Right renal cortex interstitium (tissue), 3 donors: Measurements from ENCODE around the gene CACHD1. TPM values are rescaled to one million over a fixed set of nuclear protein-coding genes. Genes with fewer than 3 reads are reported as not detected.
A peak's percentile ranks its signal among the peaks of the same experiment; 100 is the strongest.

Experiments
- DNase-seq, 3 donors: peaks; one replicate each; pipeline ENCODE4 v3.0.0-alpha.2; 2013; ENCODE audit warnings: low read depth in 3 of 3, low spot score in 2 of 3
- polyA plus RNA-seq, 3 donors: library from polyadenylated mRNA; unstranded; fragments of 120-200 nt; gene quantifications; one replicate each; pipeline ENCODE4 v1.2.1, GENCODE V29; 2013; ENCODE audit not compliant: insufficient read length in 3 of 3

CACHD1 gene
- polyA plus RNA-seq, 3 donors = 50.7 to 66.3 (median 56.8) TPM

DNA sequence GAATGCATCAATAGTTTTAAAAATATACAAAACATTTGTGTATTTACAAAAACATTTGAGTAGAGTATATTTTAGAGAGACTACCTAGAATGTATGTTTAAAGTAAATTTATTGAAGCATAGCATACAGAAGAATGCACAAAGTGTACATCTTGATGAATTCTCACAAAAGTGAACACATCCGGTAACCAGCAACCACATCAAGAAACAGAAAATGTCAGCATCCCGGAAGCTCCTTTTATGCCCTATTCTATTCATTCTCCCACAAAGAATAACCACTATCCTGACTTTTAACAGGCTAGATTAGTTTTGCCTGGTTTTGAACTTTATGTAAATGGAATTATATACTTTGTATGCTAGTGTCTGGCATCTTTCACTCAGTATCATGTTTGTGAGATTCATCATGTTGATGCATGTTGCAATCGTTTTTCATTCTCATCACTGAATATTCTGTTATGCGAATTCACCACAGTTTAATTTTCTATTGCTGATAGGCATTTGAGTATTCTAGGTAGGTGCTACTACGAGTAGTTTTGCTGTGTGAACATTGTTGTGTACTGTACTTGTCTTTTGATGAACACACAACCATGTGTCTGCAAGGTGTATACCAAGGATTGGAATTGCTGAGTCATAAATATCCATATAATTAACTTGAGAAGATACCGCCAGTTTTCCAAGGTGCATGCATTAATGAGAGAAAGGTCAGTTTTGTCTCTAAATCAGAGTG lies 75.4 kb downstream of the CACHD1 start:
- DNase-seq = no peak

DNA sequence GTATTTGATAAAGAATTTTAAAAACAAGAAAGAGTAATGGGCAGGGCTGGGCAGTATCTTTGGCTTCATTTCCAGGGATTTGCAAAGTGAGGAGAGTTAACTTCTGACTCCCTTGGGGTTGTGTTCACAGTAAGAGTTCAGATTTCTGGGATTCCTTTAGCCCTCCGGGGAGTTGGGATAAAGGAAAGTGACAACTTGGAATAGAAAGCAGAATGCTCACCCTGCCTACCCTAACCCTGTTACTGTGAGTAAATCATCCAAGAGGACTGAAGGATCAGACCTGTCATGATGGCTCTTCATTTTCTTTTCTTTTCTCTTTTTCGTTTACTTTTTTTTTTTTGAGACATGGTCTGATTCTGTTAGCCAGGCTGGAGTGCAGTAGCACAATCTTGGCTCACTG lies 76.1 kb downstream of the CACHD1 start:
- DNase-seq = no peak

DNA sequence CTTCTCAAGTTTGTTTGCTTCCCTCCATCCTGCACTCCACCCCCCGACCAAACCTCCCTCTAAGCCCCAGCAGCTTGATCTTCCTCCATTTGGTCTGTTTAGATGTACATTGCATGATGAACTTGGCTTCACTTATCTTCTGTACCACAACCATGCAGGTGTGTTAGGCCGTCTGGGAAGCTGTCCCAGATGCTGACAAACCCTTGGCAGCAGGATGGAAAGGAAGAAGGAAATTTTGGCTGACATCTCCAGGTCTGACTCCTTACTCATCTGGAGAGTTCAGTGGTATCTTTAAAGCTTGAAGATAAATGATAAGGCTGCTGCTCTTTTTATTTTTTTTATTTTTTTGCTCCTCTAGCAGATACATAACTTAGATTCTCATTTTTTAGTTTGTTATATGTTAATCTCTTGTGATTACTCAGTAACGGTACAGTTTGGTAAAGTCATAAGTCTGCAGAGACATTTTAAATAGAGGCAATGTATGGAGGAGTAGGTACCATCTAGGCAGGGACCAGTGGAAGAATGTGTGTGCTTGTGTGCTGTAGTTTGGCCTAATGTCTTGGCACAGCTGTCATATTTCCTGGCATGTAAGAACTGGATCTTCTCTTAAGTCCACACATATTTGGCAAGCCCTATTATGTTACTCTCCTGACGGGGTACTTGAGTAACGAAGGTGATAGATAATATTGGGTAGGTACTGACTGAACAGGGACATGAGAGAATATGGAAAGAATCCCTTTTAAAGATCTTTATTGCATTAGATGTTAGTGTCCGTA lies 79.7 kb downstream of the CACHD1 start:
- no peak for DNase-seq

DNA sequence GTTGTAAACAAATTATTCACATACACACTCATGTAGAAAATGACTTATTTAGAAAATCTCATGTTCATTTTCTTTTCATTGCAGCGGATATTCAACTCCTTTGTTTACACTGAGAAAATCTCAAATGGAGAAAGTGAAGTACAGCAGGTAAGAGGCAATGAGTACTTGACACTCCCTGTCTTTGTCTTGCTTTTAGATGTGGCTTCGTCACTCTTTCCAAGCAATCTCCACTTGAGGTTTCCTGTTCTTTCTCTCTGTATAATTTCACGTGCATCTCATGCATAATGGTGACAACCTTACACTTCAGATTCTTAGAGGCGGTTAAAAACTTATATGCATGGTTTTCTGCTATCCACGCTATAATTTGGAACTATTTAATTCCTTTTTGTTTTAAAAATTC lies 80.6 kb downstream of the CACHD1 start:
- no peak for DNase-seq

DNA sequence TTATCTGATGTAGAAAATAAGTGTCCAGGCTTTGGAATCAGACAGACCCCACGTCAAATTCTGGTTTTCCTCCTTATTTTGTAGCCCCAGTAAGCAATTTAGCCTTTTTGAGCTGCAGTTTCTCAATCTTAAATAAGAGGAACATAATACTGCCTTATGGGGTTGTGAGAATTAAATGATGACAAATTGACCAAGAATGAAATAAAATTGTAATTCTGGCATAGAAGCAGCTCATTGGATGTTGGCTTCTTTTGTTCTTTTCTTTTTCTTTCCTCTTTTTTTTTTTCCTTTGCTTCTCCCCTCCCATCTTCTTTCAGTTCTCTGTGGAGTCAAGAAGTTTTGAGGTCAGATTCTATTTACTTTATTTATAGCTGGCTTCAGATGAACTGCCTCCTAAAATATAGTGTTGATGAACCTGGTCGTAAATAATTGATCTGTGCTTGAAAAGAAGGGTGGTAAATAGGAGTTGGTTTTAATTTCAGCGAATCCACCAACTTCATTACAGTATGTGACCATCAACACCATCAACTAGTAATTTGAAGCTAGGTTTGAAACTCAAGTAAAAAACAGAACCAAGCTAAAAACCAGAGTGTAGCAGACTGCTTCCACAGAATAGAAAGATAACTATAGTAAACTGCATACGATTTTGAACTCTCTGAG lies 81.1 kb downstream of the CACHD1 start:
- no peak for DNase-seq

DNA sequence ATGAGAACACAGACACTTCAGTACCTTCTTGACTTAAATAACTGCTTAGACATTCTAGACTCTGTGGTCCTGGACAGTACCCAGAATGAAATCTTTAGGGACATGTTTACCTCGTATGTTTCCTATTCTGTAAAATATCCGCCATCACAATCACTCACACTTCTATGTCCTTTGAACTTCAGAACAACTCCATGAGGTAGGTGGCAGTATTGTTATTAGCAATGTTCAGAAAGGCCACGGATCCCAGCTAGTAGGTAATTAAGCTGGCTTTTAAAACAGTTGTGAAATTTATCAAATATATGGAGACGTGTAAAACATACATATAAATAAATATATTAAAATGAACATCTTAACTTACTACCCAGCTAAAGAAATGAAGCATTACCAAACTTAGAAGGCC lies 83.4 kb downstream of the CACHD1 start:
- DNase-seq = no peak

DNA sequence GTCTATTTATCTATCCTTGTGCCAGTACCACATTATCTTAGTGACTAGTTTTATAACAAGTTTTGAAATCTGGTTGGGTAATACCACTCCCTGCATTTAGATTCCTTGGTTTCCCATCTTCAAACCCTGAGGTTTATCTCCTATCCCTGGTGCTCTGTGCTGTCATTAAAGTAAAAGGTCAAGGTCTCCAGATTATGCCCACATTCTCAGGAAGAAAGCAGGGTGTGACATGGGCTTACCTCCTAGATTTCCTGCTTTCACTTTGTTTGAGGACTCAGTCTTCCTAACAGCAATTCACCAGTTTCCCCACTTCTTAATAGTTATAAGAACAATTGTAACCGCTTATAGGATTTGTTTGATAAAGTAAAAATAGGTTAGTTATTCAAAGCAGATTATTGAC lies 86.0 kb downstream of the CACHD1 start:
- DNase-seq = no peak

DNA sequence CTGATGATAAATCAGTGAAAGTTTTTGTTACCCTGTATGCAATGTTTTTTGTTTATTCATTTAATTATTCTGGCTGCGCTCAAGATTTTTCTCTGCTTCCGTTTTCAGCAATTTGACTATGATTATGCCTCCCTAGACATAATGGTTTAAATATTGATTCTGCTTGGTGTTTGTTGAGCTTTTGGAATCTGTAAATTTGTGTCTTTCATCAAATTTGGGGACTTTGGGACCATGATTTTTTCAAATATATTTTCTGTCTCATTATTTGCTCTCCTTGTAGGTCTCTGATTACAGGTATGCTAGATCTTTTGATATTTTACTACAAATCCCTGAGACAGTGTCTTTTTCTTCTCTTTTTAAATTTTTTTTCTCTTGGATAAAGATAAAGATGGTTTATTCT lies 92.1 kb downstream of the CACHD1 start:
- no peak for DNase-seq

DNA sequence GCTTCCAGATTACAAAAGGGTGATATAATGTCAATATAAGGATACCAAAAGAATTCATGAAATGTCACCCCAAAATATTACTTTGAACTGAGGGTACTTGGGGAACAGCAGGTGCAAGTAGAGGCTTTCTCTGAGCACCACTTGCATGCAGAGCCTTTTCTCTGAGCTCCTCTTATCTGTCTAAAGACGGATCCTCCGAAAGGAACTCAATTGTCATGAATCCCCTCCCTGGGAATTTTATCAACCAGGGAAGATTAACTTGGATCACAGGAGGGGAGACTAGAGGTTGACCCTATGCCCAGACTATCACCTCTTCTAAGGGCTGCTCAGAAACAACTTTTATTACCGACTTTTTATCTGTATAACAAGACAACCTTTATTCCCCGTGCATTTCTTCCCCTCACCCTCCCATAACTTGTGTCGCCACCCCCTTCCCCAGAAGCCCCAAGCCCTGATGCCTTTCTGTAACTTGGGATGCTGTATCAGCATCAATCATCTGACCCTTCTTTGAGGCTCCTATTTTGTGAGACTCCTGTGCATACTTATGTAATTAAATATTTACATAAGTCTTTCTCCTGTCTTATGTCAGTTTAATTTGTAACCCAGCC lies 94.1 kb downstream of the CACHD1 start:
- no peak for DNase-seq

DNA sequence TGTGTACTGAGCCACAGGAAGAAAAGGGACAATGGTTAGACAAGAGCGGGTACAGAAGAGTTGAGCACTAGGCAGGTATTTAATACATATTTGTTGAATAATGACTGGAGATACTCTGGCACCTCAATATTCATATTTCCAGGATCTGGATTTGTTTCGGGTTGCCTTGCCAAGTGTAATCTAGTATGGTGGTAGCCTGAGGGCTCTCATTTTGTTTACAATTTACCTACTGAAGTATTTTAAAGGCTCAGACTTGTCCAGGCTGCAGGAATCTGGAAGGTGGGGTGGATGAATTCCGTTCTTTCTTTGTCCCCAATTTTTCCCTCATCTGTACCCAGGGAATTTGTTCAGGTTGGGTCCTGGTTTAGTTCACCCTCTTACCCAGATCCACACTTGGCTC lies 95.0 kb downstream of the CACHD1 start:
- DNase-seq = no peak

DNA sequence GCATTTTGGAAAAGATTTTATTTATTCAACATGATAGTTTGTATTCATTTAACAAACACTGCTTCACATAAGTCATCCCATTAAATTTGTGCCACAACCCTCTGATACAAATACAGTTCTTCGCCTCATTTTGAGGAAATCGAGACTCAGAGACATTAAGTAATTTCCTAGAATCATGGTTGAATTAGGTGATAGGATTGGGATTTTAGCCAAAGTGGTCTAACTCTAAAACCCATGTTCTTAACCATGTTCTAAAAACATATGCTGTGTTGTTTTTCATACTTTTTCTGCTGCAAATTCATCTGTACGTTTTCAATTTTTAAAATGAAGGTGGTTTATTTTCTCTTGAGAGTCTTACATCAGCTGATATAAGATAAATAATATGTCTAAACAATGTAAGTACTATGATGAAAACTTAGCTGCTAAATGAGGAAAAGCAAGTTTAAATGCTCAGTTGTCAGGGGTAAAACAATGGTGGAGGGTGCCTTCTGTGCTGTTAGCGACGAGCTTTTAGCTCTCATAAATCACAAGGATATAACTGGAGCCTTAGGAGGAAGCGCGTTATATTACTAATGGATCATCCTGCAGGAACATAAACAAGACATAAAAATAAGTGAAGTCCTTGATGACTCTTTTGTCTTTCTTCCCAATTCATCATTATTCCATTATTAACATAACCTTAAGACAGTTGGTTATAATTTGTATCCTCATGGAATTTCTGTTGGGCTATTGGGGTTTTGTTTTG lies 97.7 kb downstream of the CACHD1 start:
- peak in 1 of 3 donors; percentile 41 for DNase-seq

DNA sequence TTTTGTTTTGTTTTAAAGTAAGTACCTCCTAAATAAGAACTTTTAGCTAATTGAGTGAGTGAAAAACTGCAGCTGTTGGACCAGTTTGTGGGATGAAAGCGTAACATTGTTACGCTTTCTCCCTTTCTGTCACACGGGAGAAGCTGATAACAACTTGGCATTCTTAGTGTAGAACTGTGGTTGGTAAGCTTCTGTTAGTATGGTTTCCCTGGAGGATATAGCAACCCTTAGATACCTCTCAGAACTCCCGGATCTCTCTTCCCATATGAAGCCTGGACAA lies 98.2 kb downstream of the CACHD1 start:
- DNase-seq = no peak

DNA sequence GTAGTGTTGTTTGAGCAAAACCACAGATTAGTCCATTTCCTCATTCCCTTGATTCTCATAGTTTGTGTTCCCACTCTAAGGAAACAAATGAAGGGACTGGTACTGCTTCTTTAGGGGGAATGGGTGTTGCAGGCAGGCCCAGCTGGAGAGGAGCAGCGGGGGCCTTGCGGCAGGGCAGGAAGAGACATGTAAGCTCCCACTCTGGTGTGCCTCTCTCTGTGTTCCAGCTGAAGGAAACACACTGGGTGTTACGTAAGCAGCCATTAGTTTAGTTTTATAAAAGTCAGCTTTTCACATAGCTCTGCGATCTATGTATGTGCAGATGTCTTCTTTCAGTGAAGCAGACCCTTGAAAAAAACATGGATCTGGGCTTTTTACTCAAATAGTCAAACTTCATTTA lies 99.5 kb downstream of the CACHD1 start:
- DNase-seq = no peak

DNA sequence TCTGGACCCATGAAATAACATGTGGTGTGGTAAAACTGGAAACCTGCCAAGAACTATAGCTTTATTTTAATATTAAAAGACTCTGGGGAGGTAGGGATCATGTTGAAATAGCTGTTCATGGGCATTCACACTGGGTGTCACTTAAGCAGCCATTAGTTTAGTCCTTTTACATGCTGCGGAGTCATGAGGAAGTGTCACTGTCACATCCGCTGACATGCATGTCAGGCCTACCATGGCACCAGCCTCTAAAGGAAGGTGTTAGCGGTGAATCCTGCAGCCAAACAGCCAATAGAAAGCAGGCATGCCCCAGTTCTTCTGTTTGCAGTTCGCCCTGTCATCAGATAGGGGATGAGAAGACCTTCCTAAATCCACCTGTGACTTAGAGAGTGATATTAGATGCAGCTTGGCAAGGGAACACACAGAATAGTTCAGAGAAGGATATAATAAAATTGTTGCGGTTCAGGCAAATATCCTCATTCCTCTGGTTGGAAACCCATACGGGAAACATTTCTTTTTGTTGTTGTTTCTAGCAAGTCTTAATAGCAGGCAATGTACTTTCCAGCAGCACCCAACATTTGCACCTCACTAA lies 100.4 kb downstream of the CACHD1 start:
- DNase-seq = no peak

DNA sequence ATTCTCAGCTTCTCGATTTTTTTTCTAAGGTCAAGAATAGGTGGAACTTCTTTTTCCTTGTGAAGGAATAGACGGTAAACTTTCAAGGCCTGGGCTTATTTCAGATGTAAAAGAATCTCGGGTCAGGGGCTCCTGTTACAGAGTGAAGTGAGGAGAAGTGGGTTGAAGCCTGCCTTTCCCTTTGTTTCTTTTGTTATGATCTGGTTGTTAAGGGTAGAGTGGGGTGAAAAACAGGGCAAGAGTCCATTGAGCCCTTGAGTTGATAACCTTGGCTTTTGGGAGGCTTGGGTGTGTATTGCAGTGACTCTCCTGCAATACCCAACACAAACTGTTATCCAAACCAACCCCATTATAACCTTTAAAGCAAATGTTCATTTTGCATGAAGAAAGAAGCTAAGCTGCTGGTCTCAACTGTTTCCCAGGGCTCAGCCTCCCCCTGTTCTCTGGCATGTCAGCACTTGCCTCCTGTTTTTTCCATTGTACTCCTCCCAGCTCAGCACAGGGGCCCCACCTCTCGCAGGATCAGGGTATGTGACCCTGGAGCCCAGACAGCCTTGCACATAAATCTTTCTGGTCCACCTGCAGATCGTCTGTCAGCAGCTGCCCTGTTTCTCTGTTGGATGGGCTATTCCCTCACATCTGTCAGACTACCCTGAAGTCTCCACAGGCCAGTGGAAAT lies 102.4 kb downstream of the CACHD1 start:
- DNase-seq = no peak

DNA sequence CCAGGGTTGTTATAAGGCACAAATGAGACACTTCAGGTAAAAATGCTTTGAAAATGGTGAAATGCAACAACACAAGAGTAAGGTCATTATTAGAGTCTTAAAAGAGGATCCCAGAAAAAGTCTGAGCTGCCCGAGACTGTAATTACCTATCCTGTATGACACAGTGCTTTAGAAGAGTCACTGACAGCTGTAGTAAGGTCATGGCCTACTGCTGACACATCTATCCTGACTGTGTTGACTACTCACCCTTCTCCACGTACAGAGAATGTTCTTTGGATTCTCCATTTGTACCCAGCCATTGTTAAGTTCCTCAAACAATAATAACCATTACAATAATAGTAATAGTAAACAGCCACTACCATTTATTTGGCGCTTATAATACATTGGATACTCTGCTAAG lies 104.4 kb downstream of the CACHD1 start:
- DNase-seq = no peak

DNA sequence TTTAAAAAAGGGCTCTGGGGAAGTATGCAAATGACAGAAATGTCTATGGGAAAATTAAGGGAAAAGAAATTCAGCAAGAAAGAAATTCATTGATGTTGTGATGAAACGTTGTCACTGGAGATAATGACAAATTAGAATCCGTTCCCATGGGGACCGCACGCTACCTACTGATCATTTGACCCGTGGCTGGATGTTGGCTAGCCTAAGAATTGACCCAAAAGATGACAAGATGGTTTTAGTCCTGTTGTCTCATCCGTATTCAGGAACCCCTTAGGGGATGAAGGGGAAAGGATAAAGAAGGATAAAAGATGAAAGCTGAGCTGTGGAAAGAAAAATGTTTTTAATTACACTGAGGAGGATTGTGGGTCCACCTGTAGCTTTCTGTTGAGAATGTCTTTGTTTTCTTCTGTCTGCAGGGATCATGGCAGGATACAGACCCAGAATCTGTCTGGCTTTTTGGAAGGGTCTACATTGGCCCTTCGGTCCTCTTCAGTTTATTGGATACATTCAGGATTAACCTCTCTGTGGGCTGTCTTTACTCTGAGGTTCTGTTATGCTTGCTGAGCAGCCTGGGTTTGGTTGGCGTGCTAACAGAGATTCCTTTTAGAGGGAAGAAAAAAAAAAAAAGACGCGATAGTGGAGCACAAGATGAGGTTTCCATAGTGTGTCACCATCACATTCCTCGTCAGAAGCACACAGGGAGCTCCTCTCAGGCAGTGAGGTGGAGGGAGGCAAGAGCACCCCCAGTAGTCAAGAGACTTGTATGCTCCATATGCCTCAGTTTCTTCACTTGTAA lies 106.2 kb downstream of the CACHD1 start:
- DNase-seq = no peak

DNA sequence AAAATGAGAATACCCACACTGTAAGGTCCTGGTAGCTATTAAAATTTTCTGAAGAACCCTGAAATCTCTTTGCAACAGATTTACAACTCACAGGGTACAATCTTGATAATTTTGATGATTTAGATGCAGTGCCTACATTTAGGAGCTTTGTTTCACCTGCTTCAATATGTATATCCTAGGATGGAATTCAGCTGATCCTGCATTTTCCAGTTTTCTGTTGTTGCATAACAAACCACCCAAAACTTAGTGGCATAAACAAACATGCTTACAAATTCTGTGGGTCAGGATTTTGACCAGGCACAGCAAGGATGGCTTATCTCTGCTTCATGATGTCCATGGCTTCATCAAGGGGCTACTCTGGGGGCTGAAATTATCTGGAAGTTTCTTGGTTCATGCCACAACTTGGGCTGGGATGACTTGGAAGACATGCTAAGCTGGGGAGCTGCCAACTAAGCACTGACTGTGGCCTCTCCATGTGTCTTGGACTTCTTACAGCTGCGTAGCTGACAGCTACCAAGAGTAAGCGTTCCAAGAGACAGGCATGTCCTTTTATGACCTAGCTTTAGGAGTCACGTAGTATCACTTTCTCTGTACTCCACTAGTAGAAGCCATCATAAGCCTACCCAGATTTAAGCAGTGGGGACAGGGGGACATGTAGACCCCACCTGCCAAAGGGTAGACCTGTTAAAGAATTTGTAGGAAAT lies 108.5 kb downstream of the CACHD1 start:
- DNase-seq = no peak

DNA sequence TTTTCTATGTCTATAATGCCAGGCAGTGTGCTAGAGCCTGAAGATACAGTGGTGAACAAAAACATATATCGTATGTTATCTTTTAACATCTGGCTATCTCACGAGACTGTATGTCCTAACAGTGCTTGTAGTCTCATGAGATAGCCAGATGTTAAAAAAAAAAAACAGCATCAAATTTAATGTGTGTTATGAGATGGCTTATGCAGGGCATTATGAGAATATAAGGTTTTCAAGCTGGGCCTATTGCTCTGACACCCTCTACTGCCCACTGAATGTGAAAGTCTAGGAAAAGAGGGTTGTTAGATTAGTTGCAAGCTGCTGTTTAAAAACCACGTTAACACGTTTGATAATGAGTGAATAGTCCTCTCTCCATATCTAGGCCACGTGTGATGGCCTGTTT lies 109.8 kb downstream of the CACHD1 start:
- no peak for DNase-seq
